ENCODE measurements around the gene DBNL.
A peak's percentile ranks its signal among the peaks of the same experiment; 100 is the strongest.

Gene DBNL

DNA sequence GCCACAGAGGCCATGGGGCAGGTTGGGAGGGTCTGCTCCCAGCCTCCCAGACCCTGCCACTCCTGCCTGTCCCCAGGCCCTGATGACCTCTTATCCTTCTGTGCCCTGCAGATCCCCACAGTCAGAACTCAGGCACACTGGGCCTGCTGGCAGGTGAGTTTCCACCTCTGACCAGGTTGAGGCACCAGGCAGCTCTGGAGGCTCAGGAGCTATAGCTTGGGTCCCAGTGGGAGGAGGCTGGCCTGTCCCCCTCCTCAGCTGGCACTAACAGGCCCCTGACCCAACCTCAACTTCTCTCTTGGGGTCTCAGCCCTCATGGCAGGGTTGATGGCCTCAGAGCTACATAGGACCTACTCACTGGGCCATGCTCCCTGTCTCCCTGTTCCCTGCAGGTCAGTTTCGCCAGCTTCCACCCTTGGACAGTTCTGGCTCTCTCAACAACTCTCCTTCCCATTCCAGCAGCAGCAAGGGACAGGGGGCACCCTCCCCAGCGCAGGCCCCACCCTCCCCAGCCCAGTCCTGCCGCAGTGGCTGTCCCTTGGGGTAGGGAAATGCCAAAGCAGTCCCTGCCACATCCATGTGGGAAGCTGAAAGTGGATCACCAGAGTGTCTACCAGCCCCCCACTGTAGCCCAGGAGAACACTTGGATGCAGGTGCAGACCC is 56.9 kb downstream of the DBNL start:
- no peaks in the 10 kb centered on the region for H3K9me3 ChIP-seq (ENCODE audit: control insufficient read depth, low read length)
- H3K9ac ChIP-seq (ENCODE audit: low read length) = no peak overlapping the region
- H3K36me3 ChIP-seq (ENCODE audit: control insufficient read depth, insufficient read depth, low read length) = no peaks in the 10 kb centered on the region
- no peak overlapping the region for H3K4me3 ChIP-seq (ENCODE audit: low read length)
- peaks cover 36% of the 10 kb centered on the region for H3K27me3 ChIP-seq (ENCODE audit: control insufficient read depth, insufficient read depth, low read length)
- peaks cover 5% of the 10 kb centered on the region for H3K4me1 ChIP-seq (ENCODE audit: control insufficient read depth, insufficient read depth, low read length)

DNA sequence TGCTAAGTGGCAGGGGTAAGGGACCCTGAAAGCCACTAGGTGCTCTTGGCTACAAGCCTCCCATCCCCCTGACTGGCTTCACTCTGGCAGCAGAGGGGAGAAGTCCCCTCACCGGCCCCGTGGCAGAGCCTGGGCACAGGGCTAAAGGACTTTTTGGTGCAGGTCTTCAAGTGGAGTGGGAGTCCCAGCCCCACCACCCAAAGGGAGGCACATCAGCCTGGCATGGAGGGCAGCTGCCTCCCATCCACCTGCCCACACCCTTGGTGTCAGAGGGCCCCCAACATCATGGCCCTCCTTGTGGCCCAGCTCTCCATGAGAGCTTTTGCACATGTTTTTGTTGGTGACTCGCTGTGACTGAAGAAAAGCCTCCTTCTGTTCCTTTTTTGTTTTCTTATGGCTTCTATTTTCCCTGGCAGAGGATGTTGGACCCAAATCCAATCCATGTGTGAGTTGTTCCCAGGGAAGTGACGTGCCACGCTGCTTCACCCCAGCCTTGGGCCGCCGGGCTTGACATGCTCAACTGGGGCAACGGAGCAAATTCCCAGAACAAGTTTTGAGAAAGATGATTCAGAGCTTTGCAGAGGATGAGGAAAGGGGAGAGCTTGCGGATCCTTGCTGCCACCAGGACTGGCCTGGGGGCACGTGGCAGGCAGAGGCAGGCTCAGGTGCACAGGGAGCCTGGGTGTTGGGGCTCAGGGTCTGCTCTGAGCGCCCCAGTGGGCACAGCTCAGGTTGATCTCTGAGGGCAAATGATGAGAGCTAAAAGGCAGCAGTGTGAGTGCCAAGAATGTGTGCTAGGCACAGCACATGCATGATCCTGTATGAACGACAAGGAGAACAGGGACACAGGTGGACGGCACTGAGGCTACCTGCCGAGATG is 57.7 kb downstream of the DBNL start:
- Histone ChIP-seq H3K27me3 (ENCODE audit: control insufficient read depth, insufficient read depth, low read length) (peaks cover 36% of the 10 kb centered on the region), H3K36me3 (ENCODE audit: control insufficient read depth, insufficient read depth, low read length) (no peaks in the 10 kb centered on the region), H3K4me1 (ENCODE audit: control insufficient read depth, insufficient read depth, low read length) (peaks cover 5% of the 10 kb centered on the region), H3K4me3 (ENCODE audit: low read length) (no peak overlapping the region), H3K9me3 (ENCODE audit: control insufficient read depth, low read length) (no peaks in the 10 kb centered on the region), H3K9ac (ENCODE audit: low read length) (no peak overlapping the region)

DNA sequence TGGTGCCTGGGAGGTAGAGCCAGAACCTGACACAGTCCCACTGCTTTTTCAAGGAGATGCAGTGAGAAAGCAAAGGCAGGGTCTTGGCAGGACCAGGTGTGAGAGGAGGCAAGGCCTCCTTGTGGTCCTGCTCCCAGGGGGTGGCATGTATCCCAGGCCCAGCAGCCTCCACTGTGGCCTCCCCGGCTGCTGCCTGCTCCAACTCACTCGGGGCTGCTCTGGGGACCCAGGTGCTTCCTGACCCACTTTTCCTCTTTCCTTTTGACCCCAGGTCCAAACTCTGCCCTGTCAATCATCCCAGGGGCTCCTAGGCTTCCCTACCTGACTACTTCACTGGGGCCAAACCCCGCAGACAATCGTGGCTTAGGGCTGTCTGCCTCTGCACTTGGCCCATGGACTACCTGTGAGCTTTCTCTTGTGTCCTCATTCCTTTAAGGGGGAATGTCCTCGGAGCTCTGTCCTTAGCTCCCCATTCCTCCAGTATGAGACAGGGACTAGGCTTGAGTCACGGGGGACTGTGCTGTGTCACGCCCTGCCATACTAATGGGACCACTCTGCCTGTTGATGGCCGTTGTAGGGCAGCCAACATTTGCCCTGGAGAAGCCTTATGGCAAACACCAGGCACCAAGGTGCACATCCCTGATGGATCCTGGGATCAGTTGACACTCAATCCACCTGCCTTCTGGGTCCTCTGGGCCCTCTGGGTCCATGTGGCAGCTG is 58.5 kb downstream of the DBNL start:
- Histone ChIP-seq H3K4me1 (ENCODE audit: control insufficient read depth, insufficient read depth, low read length) (peaks cover 5% of the 10 kb centered on the region), H3K9me3 (ENCODE audit: control insufficient read depth, low read length) (no peaks in the 10 kb centered on the region), H3K36me3 (ENCODE audit: control insufficient read depth, insufficient read depth, low read length) (no peaks in the 10 kb centered on the region), H3K27me3 (ENCODE audit: control insufficient read depth, insufficient read depth, low read length) (peaks cover 36% of the 10 kb centered on the region), H3K4me3 (ENCODE audit: low read length) (no peak overlapping the region), H3K9ac (ENCODE audit: low read length) (no peak overlapping the region)

DNA sequence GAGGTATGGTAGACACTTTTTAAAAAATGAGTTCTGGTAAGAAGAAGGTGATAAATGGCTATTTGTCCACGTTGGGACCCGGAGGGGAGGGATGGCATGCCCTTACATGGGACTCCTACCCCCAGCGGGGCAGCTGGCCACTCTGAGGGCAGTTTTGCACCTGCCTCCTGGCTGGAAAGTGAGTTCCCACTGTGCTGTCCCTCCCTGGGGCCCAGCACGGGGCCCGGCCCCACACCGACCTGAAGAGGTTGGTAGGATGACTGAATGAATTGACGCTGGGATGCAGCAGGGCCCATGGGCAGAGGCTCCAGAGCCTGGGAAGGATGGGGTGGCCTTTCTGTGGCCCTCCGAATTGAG is 59.0 kb downstream of the DBNL start:
- Histone ChIP-seq H3K9ac (ENCODE audit: low read length) (no peak overlapping the region), H3K9me3 (ENCODE audit: control insufficient read depth, low read length) (no peaks in the 10 kb centered on the region), H3K27me3 (ENCODE audit: control insufficient read depth, insufficient read depth, low read length) (peaks cover 36% of the 10 kb centered on the region), H3K4me3 (ENCODE audit: low read length) (no peak overlapping the region), H3K4me1 (ENCODE audit: control insufficient read depth, insufficient read depth, low read length) (peaks cover 5% of the 10 kb centered on the region), H3K36me3 (ENCODE audit: control insufficient read depth, insufficient read depth, low read length) (no peaks in the 10 kb centered on the region)

- peaks cover 36% of the 10 kb centered on the region for H3K27me3 ChIP-seq (ENCODE audit: control insufficient read depth, insufficient read depth, low read length)
- H3K9ac ChIP-seq (ENCODE audit: low read length) = peak within 1 kb of the TSS; percentile 34
- H3K36me3 ChIP-seq (ENCODE audit: control insufficient read depth, insufficient read depth, low read length) = no peaks in the 10 kb centered on the region
- H3K4me1 ChIP-seq (ENCODE audit: control insufficient read depth, insufficient read depth, low read length) = peaks cover 5% of the 10 kb centered on the region
- H3K4me3 ChIP-seq (ENCODE audit: low read length) = no peak within 1 kb of the TSS
- H3K9me3 ChIP-seq (ENCODE audit: control insufficient read depth, low read length) = no peaks in the 10 kb centered on the region
These were observed 59.7 kb downstream of the DBNL start, which contains the start of gene AEBP1 for GRCh38 chr7:44103923-44104859. TSS of gene AEBP1 (plus strand) at chr7:44104345. CDS start at chr7:44104666, 321 bp downstream.

GRCh38 chr7:44104860-44105771 is 60.6 kb downstream of the DBNL start:
- H3K9ac ChIP-seq (ENCODE audit: low read length) = peak overlapping the region; percentile 34
- no peaks in the 10 kb centered on the region for H3K36me3 ChIP-seq (ENCODE audit: control insufficient read depth, insufficient read depth, low read length)
- no peaks in the 10 kb centered on the region for H3K9me3 ChIP-seq (ENCODE audit: control insufficient read depth, low read length)
- H3K27me3 ChIP-seq (ENCODE audit: control insufficient read depth, insufficient read depth, low read length) = peaks cover 36% of the 10 kb centered on the region
- H3K4me1 ChIP-seq (ENCODE audit: control insufficient read depth, insufficient read depth, low read length) = peaks cover 5% of the 10 kb centered on the region
- no peak overlapping the region for H3K4me3 ChIP-seq (ENCODE audit: low read length)

DNA sequence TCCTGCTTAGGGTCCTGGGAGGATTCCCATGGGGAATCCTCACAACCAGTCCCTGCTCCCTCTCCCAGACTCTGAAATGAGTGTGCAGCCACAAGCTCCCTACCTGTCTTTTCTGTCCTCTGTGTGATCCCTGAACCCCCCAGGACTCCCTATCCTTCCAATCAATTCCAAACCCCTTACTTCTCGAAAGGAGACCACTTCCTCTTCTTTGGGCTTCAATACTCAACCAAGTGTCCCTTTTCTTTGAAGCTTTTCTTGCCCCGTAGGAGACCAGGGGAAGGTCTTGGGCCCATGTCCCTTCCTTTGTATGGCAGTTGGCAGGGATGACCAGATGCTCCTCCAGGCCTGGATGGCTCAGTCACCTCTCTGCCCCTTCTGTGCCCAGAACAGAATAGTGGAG is 61.3 kb downstream of the DBNL start:
- H3K4me3 ChIP-seq (ENCODE audit: low read length) = no peak overlapping the region
- H3K36me3 ChIP-seq (ENCODE audit: control insufficient read depth, insufficient read depth, low read length) = no peaks in the 10 kb centered on the region
- H3K9me3 ChIP-seq (ENCODE audit: control insufficient read depth, low read length) = no peaks in the 10 kb centered on the region
- H3K9ac ChIP-seq (ENCODE audit: low read length) = no peak overlapping the region
- peaks cover under 1% of the 10 kb centered on the region for H3K4me1 ChIP-seq (ENCODE audit: control insufficient read depth, insufficient read depth, low read length)
- peaks cover 36% of the 10 kb centered on the region for H3K27me3 ChIP-seq (ENCODE audit: control insufficient read depth, insufficient read depth, low read length)

DNA sequence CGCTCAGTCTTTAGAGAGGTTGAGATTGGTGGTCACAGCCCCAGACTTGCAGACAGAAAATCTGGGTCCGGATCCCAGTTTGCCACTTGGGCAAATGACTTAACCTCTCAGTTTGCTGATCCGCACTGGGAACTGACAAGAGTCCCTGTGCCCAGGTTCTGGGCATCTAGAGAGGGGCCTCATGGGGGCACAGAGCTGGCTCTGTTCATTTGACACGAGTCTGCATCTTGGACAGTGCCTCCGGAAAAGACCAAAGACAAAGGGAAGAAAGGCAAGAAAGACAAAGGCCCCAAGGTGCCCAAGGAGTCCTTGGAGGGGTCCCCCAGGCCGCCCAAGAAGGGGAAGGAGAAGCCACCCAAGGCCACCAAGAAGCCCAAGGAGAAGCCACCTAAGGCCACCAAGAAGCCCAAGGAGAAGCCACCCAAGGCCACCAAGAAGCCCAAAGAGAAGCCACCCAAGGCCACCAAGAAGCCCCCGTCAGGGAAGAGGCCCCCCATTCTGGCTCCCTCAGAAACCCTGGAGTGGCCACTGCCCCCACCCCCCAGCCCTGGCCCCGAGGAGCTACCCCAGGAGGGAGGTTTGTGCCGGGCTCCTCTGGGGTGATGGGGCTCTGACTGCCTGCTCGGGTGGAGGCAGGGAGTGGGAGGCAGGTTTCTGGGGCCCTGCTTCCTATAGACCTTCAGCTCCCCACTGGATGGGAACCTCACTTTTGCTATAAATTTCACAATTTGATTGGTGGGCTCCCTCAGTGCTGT is 62.0 kb downstream of the DBNL start:
- Histone ChIP-seq H3K27me3 (ENCODE audit: control insufficient read depth, insufficient read depth, low read length) (peaks cover 36% of the 10 kb centered on the region), H3K4me3 (ENCODE audit: low read length) (no peak overlapping the region), H3K9ac (ENCODE audit: low read length) (no peak overlapping the region), H3K9me3 (ENCODE audit: control insufficient read depth, low read length) (no peaks in the 10 kb centered on the region), H3K4me1 (ENCODE audit: control insufficient read depth, insufficient read depth, low read length) (no peaks in the 10 kb centered on the region), H3K36me3 (ENCODE audit: control insufficient read depth, insufficient read depth, low read length) (no peaks in the 10 kb centered on the region)

DNA sequence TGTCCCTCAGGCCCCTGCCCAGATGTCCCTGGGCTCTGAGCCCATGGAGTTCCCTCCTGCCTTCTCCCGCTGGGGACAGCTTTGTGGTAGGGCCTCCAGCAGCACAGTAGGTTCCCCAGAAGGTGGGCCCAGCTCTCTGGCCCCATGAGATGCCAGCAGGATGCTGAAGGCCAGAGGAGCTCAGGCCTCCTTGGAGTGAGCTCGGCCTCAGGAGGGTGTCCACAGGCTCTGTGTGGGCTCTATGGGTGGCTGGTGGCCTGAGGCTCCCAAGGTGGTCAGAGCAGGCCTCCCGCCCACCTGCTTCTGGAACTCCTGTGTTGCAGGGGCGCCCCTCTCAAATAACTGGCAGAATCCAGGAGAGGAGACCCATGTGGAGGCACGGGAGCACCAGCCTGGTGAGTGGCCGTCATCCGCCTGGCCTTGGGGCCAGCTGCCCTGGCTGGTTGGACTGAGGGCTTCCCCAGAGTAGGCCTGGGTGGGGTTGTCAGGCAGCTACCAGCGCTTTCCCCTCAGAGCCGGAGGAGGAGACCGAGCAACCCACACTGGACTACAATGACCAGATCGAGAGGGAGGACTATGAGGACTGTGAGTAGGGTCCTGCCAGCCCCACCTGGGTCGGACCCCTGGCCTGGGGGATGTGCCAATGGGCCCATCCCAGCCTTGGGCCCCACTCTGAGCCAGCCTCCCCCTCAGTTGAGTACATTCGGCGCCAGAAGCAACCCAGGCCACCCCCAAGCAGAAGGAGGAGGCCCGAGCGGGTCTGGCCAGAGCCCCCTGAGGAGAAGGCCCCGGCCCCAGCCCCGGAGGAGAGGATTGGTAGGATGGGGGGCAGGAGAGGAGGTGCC is 62.8 kb downstream of the DBNL start:
- H3K36me3 ChIP-seq (ENCODE audit: control insufficient read depth, insufficient read depth, low read length) = no peaks in the 10 kb centered on the region
- no peak overlapping the region for H3K4me3 ChIP-seq (ENCODE audit: low read length)
- H3K27me3 ChIP-seq (ENCODE audit: control insufficient read depth, insufficient read depth, low read length) = peaks cover 35% of the 10 kb centered on the region
- no peak overlapping the region for H3K9ac ChIP-seq (ENCODE audit: low read length)
- no peaks in the 10 kb centered on the region for H3K9me3 ChIP-seq (ENCODE audit: control insufficient read depth, low read length)
- H3K4me1 ChIP-seq (ENCODE audit: control insufficient read depth, insufficient read depth, low read length) = no peaks in the 10 kb centered on the region

Measured in mucosa of stomach (tissue), 1 donor.